Suprapubic skin (tissue), 4 donors: ENCODE results near the gene TTC23.

ENCODE experiments used
- CTCF ChIP-seq, 2 donors: fragments of 200-600 bp in 1 of 2; fragments of 450-650 bp in 1 of 2; sonication (generic) in 1 of 2; IDR thresholded peaks; one replicate each; pipeline ENCODE4 v1.5.1; 2016 to 2019; ENCODE audit warnings: antibody characterized with exemption in 2 of 2, mild to moderate bottlenecking in 1 of 2, moderate library complexity in 1 of 2
- EP300 ChIP-seq: sonication (generic); formaldehyde crosslinking; IDR thresholded peaks from one replicate; pipeline ENCODE4 v1.6.1; 2017; ENCODE audit warnings: antibody characterized with exemption
- POLR2A ChIP-seq, 2 donors: fragments of 450-650 bp; IDR thresholded peaks; one replicate each; pipeline ENCODE4 v1.6.1; 2017; ENCODE audit warnings: antibody characterized with exemption in 2 of 2, mild to moderate bottlenecking in 2 of 2, moderate library complexity in 2 of 2
- POLR2AphosphoS5 ChIP-seq, 3 donors: sonication (generic); formaldehyde crosslinking; IDR thresholded peaks; one replicate each; pipeline ENCODE4 v1.6.1; 2017; ENCODE audit warnings: antibody characterized with exemption in 3 of 3

- TF ChIP-seq CTCF (IDR thresholded peaks at IDR 0.05) (no peak), POLR2AphosphoS5 (IDR thresholded peaks at IDR 0.05) (no peak), EP300 (no peak), POLR2A (IDR thresholded peaks at IDR 0.05) (no peak)
Observed at GRCh38 chr15:99145005-99145404, 104.4 kb downstream of the TTC23 start.
